H7 (cell line): Measurements from ENCODE around the gene EHMT1. TPM values are rescaled to one million over a fixed set of nuclear protein-coding genes. Genes with fewer than 3 reads are reported as not detected.

Experiments
- DNase-seq: peaks from one replicate; pipeline ENCODE4 v3.0.0; 2012
- H3K27me3 ChIP-seq: 2 replicates; pipeline ENCODE4 v1.6.0; 2011; ENCODE audit warnings: mild to moderate bottlenecking, low read length; ENCODE audit not compliant: control insufficient read depth, insufficient read depth
- H3K36me3 ChIP-seq: replicated peaks from 2 replicates; pipeline ENCODE4 v1.5.1; 2011; ENCODE audit warnings: low read length; ENCODE audit not compliant: control insufficient read depth, insufficient read depth
- H3K4me3 ChIP-seq: 2 replicates; pipeline ENCODE4 v1.5.1; 2011; ENCODE audit warnings: low read depth, mild to moderate bottlenecking, control low read depth, low read length, moderate library complexity; ENCODE audit not compliant: insufficient read depth
- total RNA-seq: library from RNA; depleted of rRNA; stranded (reverse); fragments of >200 nt; shearing (Covaris generic); gene quantifications from 2 replicates; pipeline ENCODE4 v1.2.3, GENCODE V29; 2014

The EHMT1 gene
- total RNA-seq, 1 experiment from 2014 or later: 89.6 TPM

DNA sequence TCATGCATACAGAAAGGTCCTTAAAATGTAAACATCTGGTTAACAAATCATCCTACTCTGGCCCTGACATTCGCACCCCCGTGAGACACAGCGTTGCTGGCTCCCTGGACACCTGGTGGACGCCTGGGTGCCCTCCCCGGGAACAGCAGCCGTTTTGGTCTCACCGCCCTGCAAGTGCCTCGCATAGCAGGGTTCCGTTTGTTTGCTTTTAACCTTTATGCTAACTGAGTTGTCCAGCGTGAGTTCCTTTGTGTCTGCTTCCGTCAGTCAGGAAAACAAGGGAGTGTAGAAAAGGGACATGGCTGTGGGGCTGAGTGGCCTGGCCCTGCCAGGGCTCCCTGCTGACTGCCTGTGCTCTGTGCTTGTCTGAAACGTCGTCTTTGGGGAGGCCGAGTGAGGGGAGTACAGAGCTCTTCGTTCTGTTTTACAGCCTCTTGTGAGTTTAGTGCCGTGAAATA, 166.9 kb downstream of the EHMT1 start:
- H3K4me3 ChIP-seq: no peak overlapping the region
- peaks cover 15% of the 10 kb centered on the region for H3K36me3 ChIP-seq
- peak; percentile 78 for DNase-seq
- no peaks in the 10 kb centered on the region for H3K27me3 ChIP-seq

DNA sequence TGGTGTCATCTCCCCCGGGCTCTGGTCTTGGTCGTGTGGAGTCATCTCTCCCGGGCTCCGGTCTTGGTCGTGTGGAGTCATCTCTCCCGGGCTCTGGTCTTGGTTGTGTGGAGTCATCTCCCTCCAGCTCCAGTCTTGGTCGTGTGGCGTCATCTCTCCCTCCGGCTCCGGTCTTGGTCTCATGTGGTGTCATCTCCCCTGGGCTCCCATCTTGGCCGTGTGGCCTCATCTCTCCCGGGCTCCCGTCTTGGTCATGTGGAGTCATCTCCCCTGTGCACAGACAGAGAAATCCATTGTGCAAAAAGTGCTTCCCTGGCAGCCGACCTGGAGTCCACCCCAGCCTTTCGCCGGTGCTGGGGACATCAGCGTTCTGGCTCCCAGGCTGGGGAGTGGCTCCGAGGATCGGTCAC, 167.7 kb downstream of the EHMT1 start:
- peaks cover 16% of the 10 kb centered on the region for H3K36me3 ChIP-seq
- no peaks in the 10 kb centered on the region for H3K27me3 ChIP-seq
- DNase-seq: peak; percentile 37
- H3K4me3 ChIP-seq: no peak overlapping the region

DNA sequence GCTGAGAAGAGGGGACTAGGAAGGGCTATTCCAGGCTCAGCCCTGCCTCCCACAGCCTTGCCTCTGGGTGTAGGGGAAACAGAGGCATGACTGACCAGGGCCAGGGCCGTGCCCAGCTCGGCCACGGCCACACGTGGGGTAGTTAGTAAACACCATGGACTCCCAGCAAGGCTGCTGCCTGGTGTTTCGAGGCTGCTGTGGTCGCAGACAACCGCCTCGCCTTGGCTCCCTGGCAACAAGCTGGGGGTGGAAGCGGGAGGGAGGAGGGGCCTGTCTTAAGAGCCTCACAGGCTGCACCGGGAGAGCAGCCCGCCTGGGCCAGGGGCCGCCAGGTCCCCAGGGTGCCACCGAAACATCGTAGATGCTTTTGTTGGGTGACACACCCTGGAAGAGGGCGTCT, 168.6 kb downstream of the EHMT1 start:
- H3K4me3 ChIP-seq: no peak overlapping the region
- H3K36me3 ChIP-seq: peaks cover 12% of the 10 kb centered on the region
- DNase-seq: peak; percentile 39

DNA sequence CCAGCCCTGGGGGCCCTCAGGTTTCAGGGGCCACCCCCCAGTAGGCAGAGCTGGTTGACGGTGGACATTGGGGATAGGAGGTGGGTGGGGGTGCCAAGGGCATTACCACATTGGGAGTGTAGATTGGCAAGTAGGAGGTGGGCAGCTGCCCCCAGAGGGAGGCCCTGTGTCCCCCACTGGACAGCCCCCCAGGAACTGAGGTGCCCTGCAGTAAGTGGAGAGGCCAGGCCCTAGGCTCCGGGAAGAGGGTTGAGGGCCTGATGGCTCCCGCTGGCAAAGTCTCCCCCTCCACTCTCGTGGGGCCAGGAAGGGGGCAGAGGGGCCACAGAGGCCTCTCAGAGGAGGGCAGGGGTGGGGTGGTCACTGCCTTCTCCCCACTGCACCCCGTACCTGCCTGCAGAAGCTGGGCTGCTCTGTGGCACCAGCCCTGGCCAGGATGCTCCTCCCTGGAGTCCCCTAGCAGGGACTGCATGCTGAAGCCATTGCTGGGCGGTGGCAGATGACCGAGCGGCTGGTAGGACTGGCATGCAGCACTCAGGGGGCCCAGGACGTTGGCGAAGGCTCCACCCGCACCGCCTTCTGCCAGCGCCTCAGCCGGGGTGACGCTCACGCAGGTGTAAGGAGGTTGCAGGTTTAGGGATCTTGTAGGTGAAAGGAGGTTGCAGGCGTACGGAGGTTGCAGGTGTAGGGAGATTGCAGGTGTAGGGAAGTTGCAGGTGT, 169.1 kb downstream of the EHMT1 start:
- H3K4me3 ChIP-seq: no peak overlapping the region
- no peaks in the 10 kb centered on the region for H3K27me3 ChIP-seq
- H3K36me3 ChIP-seq: peaks cover 8% of the 10 kb centered on the region
- DNase-seq: no peak

More for the DNA sequence above, 168.6 kb downstream of the EHMT1 start:
- no peaks in the 10 kb centered on the region for H3K27me3 ChIP-seq

DNA sequence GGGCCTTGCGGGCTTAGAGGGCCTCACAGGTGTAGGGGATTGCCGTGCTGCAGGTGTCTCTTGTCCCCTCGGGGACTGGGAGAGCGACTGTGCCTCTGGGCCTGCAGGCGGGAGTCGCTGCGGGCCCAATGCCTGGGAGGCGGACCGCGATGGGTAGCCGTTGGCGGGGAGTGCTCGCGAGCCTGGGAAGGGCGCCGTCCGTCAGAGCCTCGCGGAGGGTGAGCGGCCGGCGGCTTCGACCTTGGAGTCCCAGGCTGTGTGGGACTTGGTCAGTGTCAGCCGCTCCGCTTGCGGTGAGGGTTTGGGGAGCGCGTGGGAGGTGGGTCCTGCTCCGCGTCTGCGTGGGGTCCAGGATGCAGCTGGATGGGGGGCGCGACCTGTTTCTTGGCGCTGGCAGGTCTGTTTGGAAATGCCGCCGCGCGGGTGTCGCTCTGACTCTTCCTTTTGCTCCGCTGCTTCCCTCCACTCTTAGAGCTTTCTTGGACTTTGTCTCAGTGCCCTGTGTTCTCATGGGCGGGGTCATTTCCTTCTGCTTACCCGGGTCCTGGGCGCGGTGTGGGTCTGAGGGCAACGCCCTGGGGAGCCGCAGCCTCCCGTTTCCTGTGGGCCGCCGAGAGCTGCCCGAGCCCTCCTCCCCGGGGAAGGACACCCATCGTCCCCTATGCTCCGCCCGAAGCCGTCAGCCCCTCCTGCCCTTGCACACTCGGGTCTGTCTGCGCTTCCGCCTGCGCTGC, 169.9 kb downstream of the EHMT1 start:
- Histone ChIP-seq H3K4me3 (no peak overlapping the region), H3K27me3 (no peaks in the 10 kb centered on the region), H3K36me3 (peaks cover 9% of the 10 kb centered on the region)
- DNase-seq: no peak

DNA sequence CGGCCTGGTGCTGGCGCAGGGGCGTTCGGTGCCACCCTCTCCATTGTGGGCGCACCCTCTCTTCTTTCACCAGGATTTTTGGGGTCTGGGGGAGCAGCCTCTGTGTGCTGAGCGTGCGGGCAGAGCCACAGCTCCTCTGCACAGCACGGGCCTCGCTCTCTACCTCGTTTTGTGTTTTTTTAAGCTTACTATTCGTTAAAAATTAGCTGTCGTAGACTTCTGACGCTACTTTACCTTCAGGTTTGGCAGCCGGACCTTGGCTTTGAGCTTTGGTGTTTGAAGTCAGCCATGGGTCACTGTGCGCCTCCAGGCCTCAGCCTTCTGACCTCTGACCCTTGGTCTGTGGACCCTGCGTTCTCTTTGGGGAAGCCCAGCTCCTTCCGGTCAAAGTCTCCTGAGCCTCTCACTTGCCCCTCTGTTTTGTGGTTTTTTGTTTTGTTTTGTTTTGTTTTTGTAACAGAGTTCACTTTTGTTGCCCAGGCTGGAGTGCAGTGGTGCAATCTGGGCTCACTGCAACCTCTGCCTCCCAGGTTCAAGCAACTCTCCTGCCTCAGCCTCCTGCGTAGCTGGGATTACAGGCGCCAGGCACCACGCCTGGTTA, 170.6 kb downstream of the EHMT1 start:
- no peak overlapping the region for H3K4me3 ChIP-seq

DNA sequence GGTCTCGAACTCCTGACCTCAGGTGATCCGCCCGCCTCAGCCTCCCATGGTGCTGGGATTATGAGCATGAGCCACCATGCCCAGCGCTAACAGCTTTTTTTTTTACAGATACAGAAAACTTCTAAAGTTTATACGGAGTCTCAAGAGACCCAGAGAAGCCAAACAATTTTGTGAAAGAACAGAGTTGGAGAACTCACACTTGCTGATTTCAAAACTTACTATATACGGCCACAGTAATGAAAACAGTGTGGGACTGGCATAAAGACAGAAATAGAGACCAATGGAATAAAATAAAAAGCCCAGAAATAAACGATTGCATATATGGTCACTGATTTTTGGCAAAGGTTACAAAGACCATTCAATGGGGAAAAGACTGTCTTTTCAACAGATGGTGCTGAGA, 173.1 kb downstream of the EHMT1 start:
- no peak overlapping the region for H3K4me3 ChIP-seq

More for the DNA sequence above, 170.6 kb downstream of the EHMT1 start:
- DNase-seq: no peak
- Histone ChIP-seq H3K36me3 (peaks cover 11% of the 10 kb centered on the region), H3K27me3 (no peaks in the 10 kb centered on the region)

DNA sequence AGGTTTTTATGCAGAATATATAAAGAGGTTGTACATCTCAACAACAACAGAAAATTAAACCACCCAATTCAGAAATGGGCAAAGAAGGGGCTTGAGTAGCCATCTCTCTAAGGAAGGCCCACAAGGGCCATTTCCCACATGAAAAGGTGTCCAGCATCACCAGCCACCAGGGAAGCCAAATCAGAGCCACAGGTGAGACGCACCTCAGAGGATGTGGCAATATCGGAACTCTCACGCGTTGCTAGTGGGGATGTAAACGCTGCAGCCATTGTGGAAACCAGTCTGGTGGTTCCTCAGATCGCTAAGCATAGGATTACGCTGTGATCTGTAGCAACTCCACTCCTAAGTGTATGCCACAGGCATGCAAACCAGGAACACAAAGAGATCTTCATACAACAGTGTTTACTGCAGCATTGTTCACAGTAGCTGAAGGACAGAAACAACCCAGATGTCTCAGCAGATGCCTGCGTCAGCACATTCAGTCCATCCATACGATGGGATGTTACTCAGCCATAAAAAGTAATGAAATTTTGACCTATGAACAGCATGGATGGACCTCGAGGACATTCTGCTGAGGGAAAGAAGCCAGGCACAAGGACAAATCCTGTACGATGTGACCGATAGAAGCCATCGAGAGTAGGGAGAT, 174.5 kb downstream of the EHMT1 start:
- no peaks in the 10 kb centered on the region for H3K27me3 ChIP-seq
- H3K4me3 ChIP-seq: no peak overlapping the region
- no peak for DNase-seq
- H3K36me3 ChIP-seq: peaks cover 20% of the 10 kb centered on the region

More for the DNA sequence above, 173.1 kb downstream of the EHMT1 start:
- H3K27me3 ChIP-seq: no peaks in the 10 kb centered on the region
- peaks cover 18% of the 10 kb centered on the region for H3K36me3 ChIP-seq
- DNase-seq: no peak

DNA sequence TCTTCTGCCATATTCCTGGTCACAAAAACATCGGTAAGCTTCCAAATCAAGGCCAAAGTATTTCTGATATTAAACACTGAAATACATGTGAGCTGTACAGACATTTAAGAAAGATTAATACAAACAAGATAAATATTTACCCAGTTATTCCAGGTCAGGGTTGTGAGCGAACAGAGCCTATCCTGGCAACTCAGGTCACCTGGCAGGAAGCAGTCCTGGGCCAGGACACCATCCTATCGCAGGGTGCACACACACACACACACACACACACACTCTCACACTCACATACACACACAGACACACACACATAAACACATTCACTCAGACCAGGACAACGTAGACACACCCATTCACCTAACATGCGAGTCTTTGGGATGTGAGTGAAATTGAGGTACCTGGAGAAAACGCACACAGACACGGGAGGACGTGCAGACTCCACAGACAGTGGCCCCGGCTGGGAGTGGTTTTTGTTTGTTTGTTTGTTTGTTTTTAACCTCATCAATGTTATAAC, 176.4 kb downstream of the EHMT1 start:
- no peak overlapping the region for H3K4me3 ChIP-seq
- no peak for DNase-seq
- no peaks in the 10 kb centered on the region for H3K27me3 ChIP-seq
- peaks cover 30% of the 10 kb centered on the region for H3K36me3 ChIP-seq

DNA sequence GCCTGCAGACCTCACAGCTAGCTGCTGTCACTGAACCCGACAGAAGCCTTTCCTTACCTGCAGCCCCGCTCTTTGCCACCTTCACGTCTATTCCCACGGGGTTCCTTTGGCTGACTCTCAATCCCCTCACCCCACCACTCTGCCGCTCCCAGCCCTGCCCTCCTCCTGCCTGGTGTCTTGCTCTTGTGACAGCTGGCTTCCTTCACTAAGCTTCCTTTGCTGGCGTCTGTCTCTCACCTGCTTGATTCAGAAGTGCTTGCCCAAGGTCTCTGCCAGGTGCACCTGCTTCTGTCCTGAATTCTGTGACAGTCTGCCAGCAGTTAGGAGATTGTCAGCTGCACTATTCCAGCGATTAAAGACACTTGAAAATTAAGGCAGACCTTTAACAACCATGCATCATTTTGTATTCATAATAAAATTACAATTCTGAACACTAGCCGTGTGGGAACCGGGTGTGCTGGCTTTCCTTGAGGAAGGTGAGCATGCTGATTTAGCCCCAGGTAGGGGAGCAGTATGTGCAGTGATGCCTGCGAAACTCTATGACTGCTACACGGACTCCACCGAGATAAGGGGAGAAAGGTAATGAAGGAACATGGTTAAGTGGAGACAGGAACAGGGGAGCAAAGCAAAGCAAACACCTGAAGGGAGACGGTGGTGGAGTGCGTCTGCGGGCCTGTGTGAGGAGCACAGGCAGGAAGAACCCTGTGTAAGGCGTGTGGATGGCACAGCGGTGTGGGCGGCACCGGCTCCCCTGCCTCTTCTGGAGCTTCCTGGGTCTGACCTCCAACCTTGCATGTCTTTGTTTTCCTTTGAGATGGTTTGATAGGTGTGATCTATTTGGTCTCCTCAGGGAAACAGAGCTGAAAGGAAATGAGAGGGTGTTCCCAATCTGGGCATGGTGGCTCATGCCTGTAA, 178.7 kb downstream of the EHMT1 start:
- Histone ChIP-seq H3K4me3 (no peak overlapping the region), H3K27me3 (no peaks in the 10 kb centered on the region), H3K36me3 (peaks cover 33% of the 10 kb centered on the region)
- DNase-seq: no peak

DNA sequence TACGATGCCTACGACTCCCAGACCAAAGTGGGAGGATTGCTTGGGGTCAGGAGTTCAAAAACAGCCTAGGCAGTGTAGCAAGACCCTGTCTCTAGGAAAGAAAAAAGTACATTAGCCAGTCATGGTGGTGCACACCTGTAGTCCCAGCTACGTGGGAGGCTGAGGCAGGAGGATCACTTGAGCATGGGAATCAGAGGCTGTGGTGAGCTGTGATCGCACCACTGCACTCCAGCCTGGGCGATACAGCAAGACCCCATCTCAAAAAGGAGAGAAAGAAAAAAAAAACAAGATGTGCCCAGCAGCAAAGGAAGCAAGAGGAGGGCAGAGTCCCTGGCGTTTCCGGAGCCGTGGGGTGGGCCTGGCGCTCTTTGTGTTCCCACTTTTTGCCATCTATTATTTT, 179.3 kb downstream of the EHMT1 start:
- DNase-seq: no peak
- Histone ChIP-seq H3K36me3 (peaks cover 35% of the 10 kb centered on the region), H3K4me3 (no peak overlapping the region), H3K27me3 (no peaks in the 10 kb centered on the region)

DNA sequence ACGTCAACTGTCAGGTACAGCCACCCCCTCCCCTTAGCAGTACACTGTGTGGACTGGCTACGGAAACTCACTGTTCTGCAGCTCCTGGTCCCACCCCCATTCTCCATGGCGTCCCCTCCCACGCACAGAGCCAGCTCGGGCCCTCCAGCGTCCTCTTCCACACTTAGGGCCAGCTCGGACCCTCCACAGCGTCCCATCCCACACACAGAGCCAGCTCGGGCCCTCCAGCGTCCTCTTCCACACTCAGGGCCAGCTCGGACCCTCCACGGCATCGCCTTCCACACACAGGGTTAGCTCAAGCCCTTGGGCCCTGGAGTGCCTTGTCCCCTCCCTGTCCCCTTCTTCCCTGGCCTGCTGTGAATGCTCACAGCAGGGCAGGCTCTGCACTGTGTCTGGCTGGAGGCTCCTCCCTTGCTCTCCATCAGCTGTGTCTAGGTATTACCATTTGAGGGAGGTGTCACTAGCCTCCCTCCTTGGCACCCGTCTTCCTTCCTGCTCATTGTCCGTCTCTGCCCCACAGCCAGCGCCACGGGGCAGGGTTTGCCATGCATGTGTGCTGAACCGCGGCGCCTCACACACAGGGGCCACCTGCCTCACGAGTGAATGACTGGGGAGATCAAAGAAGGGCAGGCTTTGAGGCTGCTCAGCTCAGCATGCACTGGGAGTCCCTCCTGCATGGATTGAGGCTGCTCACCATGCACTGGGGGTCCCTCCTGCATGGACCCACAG, 180.3 kb downstream of the EHMT1 start:
- no peak overlapping the region for H3K4me3 ChIP-seq
- no peak for DNase-seq
- peaks cover 34% of the 10 kb centered on the region for H3K36me3 ChIP-seq
- no peaks in the 10 kb centered on the region for H3K27me3 ChIP-seq

DNA sequence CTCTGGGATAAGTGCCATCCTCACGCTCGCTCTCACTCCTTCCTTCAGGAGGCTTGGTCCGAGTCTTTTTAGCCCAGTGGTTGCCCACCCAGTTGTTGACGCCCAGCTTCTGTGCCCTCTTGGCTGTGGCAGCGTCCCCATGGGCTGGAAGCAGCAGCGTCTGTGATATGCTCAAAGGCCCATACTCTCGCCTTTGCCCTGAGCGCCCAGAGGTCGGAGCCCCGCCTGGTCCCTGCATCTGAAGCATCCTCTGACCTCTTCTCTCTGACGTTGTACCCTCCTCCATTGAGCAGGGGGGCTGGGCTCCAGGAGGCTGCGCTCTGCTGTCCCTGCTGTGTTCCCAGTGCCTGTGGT, 180.8 kb downstream of the EHMT1 start:
- DNase-seq: peak; percentile 29
- no peak overlapping the region for H3K4me3 ChIP-seq
- peaks cover 32% of the 10 kb centered on the region for H3K36me3 ChIP-seq

More for the DNA sequence above, 180.8 kb downstream of the EHMT1 start:
- H3K27me3 ChIP-seq: no peaks in the 10 kb centered on the region
